Chondrocyte (in vitro differentiated cells): ENCODE data around the gene PPP1R37. TPM values are rescaled to one million over a fixed set of nuclear protein-coding genes. Genes with fewer than 3 reads are reported as not detected.
A peak's percentile ranks its signal among the peaks of the same experiment; 100 is the strongest.

Experiments
- DNase-seq: peaks from one replicate; pipeline ENCODE4 v3.0.0; 2021; ENCODE audit warnings: mixed read lengths, low spot score
- H3K27ac Mint-ChIP-seq: one replicate; pipeline ENCODE4 v1.8.0; 2021; ENCODE audit warnings: mild to moderate bottlenecking, moderate library complexity, mixed read lengths; ENCODE audit not compliant: unreplicated experiment
- H3K27me3 Mint-ChIP-seq: 2 replicates; pipeline ENCODE4 v1.8.0; 2021; ENCODE audit warnings: low read depth, mixed read lengths
- H3K36me3 Mint-ChIP-seq: 2 replicates; pipeline ENCODE4 v1.8.0; 2021; ENCODE audit warnings: low read depth, mixed read lengths
- H3K4me1 Mint-ChIP-seq: 2 replicates; pipeline ENCODE4 v1.8.0; 2021; ENCODE audit warnings: low read depth, mild to moderate bottlenecking, mixed read lengths
- H3K4me3 Mint-ChIP-seq: one replicate; pipeline ENCODE4 v1.8.0; 2021; ENCODE audit warnings: mild to moderate bottlenecking, moderate library complexity, mixed read lengths; ENCODE audit not compliant: unreplicated experiment
- H3K9me3 Mint-ChIP-seq: 2 replicates; pipeline ENCODE4 v1.8.0; 2021; ENCODE audit warnings: low read depth, mixed read lengths
- CTCF ChIP-seq: fragments of 200-600 bp; sonication (generic); IDR thresholded peaks from 2 replicates; pipeline ENCODE4 v1.5.0; 2021; ENCODE audit warnings: antibody characterized with exemption, mild to moderate bottlenecking, moderate library complexity
- total RNA-seq: library from RNA; stranded (reverse); gene quantifications from 3 replicates; pipeline ENCODE4 v1.2.1, GENCODE V29; 2021

PPP1R37 gene
- total RNA-seq, 1 donor from 2014 or later = 30.2 TPM

DNA sequence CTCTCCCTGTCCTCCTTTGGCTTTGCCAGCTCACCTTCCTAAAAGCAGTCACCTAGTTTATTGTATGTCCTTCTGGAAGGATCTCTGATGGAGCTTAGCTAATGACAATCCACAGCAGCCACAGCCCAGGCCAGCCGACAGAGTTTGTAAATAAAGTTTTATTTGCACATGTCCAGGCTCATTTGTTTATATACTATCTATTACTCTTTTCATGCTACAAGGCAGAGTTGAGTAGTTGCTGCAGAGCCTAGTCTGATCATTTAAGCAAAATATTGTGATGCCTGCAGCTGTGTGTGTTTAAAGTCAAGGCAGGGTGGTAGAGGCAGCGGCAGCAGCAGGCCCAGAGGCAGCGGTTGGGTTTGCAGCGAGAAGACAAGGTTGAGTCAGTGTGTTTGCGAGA, 35.2 kb downstream of the PPP1R37 start:
- TF ChIP-seq CTCF = no peak
- no peak overlapping the region for H3K27ac Mint-ChIP-seq
- DNase-seq = no peak
- peaks cover 11% of the 10 kb centered on the region for H3K4me1 Mint-ChIP-seq
- no peaks in the 10 kb centered on the region for H3K27me3 Mint-ChIP-seq
- H3K4me3 Mint-ChIP-seq = no peak overlapping the region
- no peaks in the 10 kb centered on the region for H3K36me3 Mint-ChIP-seq
- H3K9me3 Mint-ChIP-seq = no peaks in the 10 kb centered on the region

- no peaks in the 10 kb centered on the region for H3K27me3 Mint-ChIP-seq
- H3K9me3 Mint-ChIP-seq = no peaks in the 10 kb centered on the region
- H3K4me3 Mint-ChIP-seq = no peak overlapping the region
- DNase-seq = no peak
- no peak for TF ChIP-seq CTCF
- H3K4me1 Mint-ChIP-seq = peaks cover 11% of the 10 kb centered on the region
- no peaks in the 10 kb centered on the region for H3K36me3 Mint-ChIP-seq
- no peak overlapping the region for H3K27ac Mint-ChIP-seq
These were observed 35.8 kb downstream of the PPP1R37 start for GRCh38 chr19:45128806-45129205.

GRCh38 chr19:45130236-45130635, 37.3 kb downstream of the PPP1R37 start:
- H3K4me1 Mint-ChIP-seq = peaks cover 8% of the 10 kb centered on the region
- no peaks in the 10 kb centered on the region for H3K36me3 Mint-ChIP-seq
- H3K9me3 Mint-ChIP-seq = no peaks in the 10 kb centered on the region
- no peak overlapping the region for H3K27ac Mint-ChIP-seq
- no peak for TF ChIP-seq CTCF
- DNase-seq = no peak
- no peak overlapping the region for H3K4me3 Mint-ChIP-seq
- no peaks in the 10 kb centered on the region for H3K27me3 Mint-ChIP-seq

GRCh38 chr19:45130888-45131615, 38.1 kb downstream of the PPP1R37 start:
- peak; percentile 56 for TF ChIP-seq CTCF
- Mint-ChIP-seq H3K9me3 (no peaks in the 10 kb centered on the region), H3K27ac (peak overlapping the region; percentile 42), H3K27me3 (no peaks in the 10 kb centered on the region), H3K4me3 (no peak overlapping the region), H3K4me1 (peaks cover 8% of the 10 kb centered on the region), H3K36me3 (no peaks in the 10 kb centered on the region)
- no peak for DNase-seq

DNA sequence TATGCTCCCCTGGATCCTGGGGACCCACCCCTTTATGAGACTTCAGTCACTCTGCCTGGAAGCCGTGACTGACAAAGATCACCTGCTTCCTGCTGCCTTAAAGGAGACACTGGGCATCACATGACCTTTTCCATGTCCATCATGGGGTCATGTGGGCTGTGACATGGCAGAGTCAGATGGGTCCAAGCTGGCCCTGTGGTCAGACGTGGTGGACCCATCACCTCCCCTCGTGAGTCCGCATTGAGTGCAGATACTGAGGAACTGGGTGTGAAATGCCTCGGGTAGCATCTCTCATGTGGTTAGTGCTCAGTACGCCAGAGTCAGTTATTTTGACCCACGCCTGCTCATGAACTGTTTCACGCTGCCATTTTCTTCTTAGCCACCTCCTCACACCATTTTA, 40.7 kb downstream of the PPP1R37 start:
- no peak for TF ChIP-seq CTCF
- H3K4me1 Mint-ChIP-seq = peaks cover 14% of the 10 kb centered on the region
- DNase-seq = no peak
- no peaks in the 10 kb centered on the region for H3K27me3 Mint-ChIP-seq
- H3K9me3 Mint-ChIP-seq = no peaks in the 10 kb centered on the region
- H3K36me3 Mint-ChIP-seq = no peaks in the 10 kb centered on the region
- no peak overlapping the region for H3K4me3 Mint-ChIP-seq
- no peak overlapping the region for H3K27ac Mint-ChIP-seq
